ENCODE measurements around the gene NTN1.

DNA sequence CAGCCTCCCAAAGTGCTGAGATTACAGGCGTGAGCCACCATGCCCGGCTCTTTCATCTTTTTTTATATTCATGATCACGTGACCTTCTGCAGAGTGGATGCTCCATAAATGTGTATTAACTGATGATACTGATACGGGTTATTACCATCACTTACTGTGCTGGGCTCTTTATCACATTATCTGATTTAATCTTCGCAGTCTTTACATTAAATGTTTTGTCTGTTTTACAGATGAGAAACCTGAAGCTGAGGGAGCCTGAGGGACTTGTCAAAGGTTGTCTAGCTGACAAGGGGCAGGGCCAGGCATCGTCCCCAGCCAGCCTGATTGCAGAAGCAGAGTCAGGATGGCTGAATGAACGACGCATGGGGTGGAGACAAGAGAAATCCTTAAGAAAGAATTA is 104.4 kb downstream of the NTN1 start:
- no peak for TF ChIP-seq CTCF (conservative IDR thresholded peaks at IDR 0.05)
- TF ChIP-seq EZH2 (IDR thresholded peaks at IDR 0.05; ENCODE audit: low read depth): no peak

Measured in PC-9 (cell line).